ENCODE results near the gene MID1IP1. TPM values are rescaled to one million over a fixed set of nuclear protein-coding genes. Genes with fewer than 3 reads are reported as not detected.

MID1IP1 gene
- polyA plus RNA-seq, 1 donor from 2014 or later: 8.2 TPM

GRCh38 chrX:38819163-38819562, 17.9 kb downstream of the MID1IP1 start:
- Histone ChIP-seq H3K27me3 (ENCODE audit: insufficient read depth, low read depth, low read length) (no peaks in the 10 kb centered on the region), H3K9ac (ENCODE audit: low read length) (no peak overlapping the region), H3K79me2 (replicated peaks; ENCODE audit: insufficient read depth, low read length) (no peaks in the 10 kb centered on the region), H3K4me2 (ENCODE audit: low read length) (no peak overlapping the region), H3K27ac (ENCODE audit: low read length) (no peak overlapping the region), H4K20me1 (ENCODE audit: insufficient read depth) (no peaks in the 10 kb centered on the region), H2AFZ (ENCODE audit: low read depth, low read length) (no peak overlapping the region), H3K4me3 (ENCODE audit: low read length) (no peak overlapping the region), H3K36me3 (ENCODE audit: insufficient read depth, low read length) (no peaks in the 10 kb centered on the region), H3K9me2 (ENCODE audit: insufficient read depth, low read length) (no peaks in the 10 kb centered on the region), H3F3A (ENCODE audit: insufficient read depth, low read length, poor library complexity, severe bottlenecking) (no peaks in the 10 kb centered on the region), H3K9me3 (ENCODE audit: low read length) (no peaks in the 10 kb centered on the region)
- TF ChIP-seq EP300 (conservative IDR thresholded peaks at IDR 0.05; ENCODE audit: poor library complexity, severe bottlenecking) (no peak), EZH2 (IDR thresholded peaks at IDR 0.05; ENCODE audit: borderline replicate concordance, insufficient read depth, low read length, poor library complexity, severe bottlenecking) (no peak), POLR2AphosphoS5 (IDR thresholded peaks at IDR 0.05) (no peak), MXI1 (conservative IDR thresholded peaks at IDR 0.05; ENCODE audit: poor library complexity, severe bottlenecking) (no peak), CTCF (IDR thresholded peaks at IDR 0.05; ENCODE audit: poor library complexity, severe bottlenecking) (no peak), RAD21 (conservative IDR thresholded peaks at IDR 0.05) (no peak)

GRCh38 chrX:38819709-38820108, 18.4 kb downstream of the MID1IP1 start:
- TF ChIP-seq EZH2 (IDR thresholded peaks at IDR 0.05; ENCODE audit: borderline replicate concordance, insufficient read depth, low read length, poor library complexity, severe bottlenecking) (no peak), TAF1 (IDR thresholded peaks at IDR 0.05; ENCODE audit: low read depth) (no peak), CTCF (IDR thresholded peaks at IDR 0.05; ENCODE audit: poor library complexity, severe bottlenecking) (no peak), MXI1 (conservative IDR thresholded peaks at IDR 0.05; ENCODE audit: poor library complexity, severe bottlenecking) (no peak), SMC3 (conservative IDR thresholded peaks at IDR 0.05; ENCODE audit: poor library complexity) (no peak), POLR2AphosphoS5 (IDR thresholded peaks at IDR 0.05) (no peak), RAD21 (conservative IDR thresholded peaks at IDR 0.05) (no peak), EP300 (conservative IDR thresholded peaks at IDR 0.05; ENCODE audit: poor library complexity, severe bottlenecking) (no peak)
- TF ChIP-seq, protein P1, sequence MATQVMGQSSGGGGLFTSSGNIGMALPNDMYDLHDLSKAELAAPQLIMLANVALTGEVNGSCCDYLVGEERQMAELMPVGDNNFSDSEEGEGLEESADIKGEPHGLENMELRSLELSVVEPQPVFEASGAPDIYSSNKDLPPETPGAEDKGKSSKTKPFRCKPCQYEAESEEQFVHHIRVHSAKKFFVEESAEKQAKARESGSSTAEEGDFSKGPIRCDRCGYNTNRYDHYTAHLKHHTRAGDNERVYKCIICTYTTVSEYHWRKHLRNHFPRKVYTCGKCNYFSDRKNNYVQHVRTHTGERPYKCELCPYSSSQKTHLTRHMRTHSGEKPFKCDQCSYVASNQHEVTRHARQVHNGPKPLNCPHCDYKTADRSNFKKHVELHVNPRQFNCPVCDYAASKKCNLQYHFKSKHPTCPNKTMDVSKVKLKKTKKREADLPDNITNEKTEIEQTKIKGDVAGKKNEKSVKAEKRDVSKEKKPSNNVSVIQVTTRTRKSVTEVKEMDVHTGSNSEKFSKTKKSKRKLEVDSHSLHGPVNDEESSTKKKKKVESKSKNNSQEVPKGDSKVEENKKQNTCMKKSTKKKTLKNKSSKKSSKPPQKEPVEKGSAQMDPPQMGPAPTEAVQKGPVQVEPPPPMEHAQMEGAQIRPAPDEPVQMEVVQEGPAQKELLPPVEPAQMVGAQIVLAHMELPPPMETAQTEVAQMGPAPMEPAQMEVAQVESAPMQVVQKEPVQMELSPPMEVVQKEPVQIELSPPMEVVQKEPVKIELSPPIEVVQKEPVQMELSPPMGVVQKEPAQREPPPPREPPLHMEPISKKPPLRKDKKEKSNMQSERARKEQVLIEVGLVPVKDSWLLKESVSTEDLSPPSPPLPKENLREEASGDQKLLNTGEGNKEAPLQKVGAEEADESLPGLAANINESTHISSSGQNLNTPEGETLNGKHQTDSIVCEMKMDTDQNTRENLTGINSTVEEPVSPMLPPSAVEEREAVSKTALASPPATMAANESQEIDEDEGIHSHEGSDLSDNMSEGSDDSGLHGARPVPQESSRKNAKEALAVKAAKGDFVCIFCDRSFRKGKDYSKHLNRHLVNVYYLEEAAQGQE (IDR thresholded peaks at IDR 0.05; ENCODE audit: borderline replicate concordance): no peak
- Histone ChIP-seq H2AFZ (ENCODE audit: low read depth, low read length) (no peak overlapping the region), H3K27me3 (ENCODE audit: insufficient read depth, low read depth, low read length) (no peaks in the 10 kb centered on the region), H3K9me2 (ENCODE audit: insufficient read depth, low read length) (no peaks in the 10 kb centered on the region), H3K27ac (ENCODE audit: low read length) (no peak overlapping the region), H3K9me3 (ENCODE audit: low read length) (no peaks in the 10 kb centered on the region), H4K20me1 (ENCODE audit: insufficient read depth) (no peaks in the 10 kb centered on the region), H3K79me2 (replicated peaks; ENCODE audit: insufficient read depth, low read length) (no peaks in the 10 kb centered on the region), H3K9ac (ENCODE audit: low read length) (no peak overlapping the region), H3K36me3 (ENCODE audit: insufficient read depth, low read length) (no peaks in the 10 kb centered on the region), H3F3A (ENCODE audit: insufficient read depth, low read length, poor library complexity, severe bottlenecking) (no peaks in the 10 kb centered on the region), H3K4me2 (ENCODE audit: low read length) (no peak overlapping the region), H3K4me3 (ENCODE audit: low read length) (no peak overlapping the region)

Measured in neural cell (in vitro differentiated cells).